Parathyroid adenoma (tissue), 2 donors: ENCODE results near the gene SHROOM3.

Source experiments
- H2AFZ ChIP-seq: fragments of 300-600 bp; sonication (generic); one replicate; pipeline ENCODE4 v1.7.0; 2017; ENCODE audit warnings: antibody characterized with exemption, mild to moderate bottlenecking
- H3K27ac ChIP-seq: fragments of 300-600 bp; sonication (generic); one replicate; pipeline ENCODE4 v1.7.0; 2017
- H3K27me3 ChIP-seq: fragments of 300-600 bp; sonication (generic); one replicate; pipeline ENCODE4 v1.7.0; 2017; ENCODE audit warnings: low read length; ENCODE audit not compliant: control insufficient read depth, insufficient read depth
- H3K36me3 ChIP-seq: fragments of 300-600 bp; sonication (generic); one replicate; pipeline ENCODE4 v1.7.0; 2017; ENCODE audit warnings: low read length; ENCODE audit not compliant: control insufficient read depth, insufficient read depth
- H3K4me1 ChIP-seq: fragments of 300-600 bp; sonication (generic); one replicate; pipeline ENCODE4 v1.7.0; 2017; ENCODE audit warnings: control low read depth
- H3K4me2 ChIP-seq: fragments of 300-600 bp; sonication (generic); one replicate; pipeline ENCODE4 v1.7.0; 2017; ENCODE audit warnings: low read length
- H3K4me3 ChIP-seq: fragments of 300-600 bp; sonication (generic); one replicate; pipeline ENCODE4 v1.7.0; 2017; ENCODE audit warnings: low read depth, low read length
- H3K79me2 ChIP-seq: fragments of 300-600 bp; sonication (generic); one replicate; pipeline ENCODE4 v1.7.0; 2017; ENCODE audit warnings: control low read depth
- H3K9ac ChIP-seq: fragments of 300-600 bp; sonication (generic); one replicate; pipeline ENCODE4 v1.7.0; 2017; ENCODE audit warnings: mild to moderate bottlenecking
- H3K9me3 ChIP-seq: fragments of 300-600 bp; sonication (generic); one replicate; pipeline ENCODE4 v1.7.0; 2017; ENCODE audit warnings: low read length; ENCODE audit not compliant: control insufficient read depth
- CTCF ChIP-seq: fragments of 300-600 bp; sonication (generic); IDR thresholded peaks from one replicate; pipeline ENCODE4 v1.7.0; 2017; ENCODE audit warnings: antibody characterized with exemption, mild to moderate bottlenecking
- donor health status: primary hyperparathyroidism.

The SHROOM3 gene

GRCh38 chr4:76663824-76664223 is 228.8 kb downstream of the SHROOM3 start:
- Histone ChIP-seq H3K27ac (no peak overlapping the region), H3K9ac (no peak overlapping the region)
- no peak for TF ChIP-seq CTCF

GRCh38 chr4:76665153-76665552 is 230.1 kb downstream of the SHROOM3 start:
- no peak overlapping the region for H3K4me3 ChIP-seq
- H3K4me2 ChIP-seq = no peak overlapping the region
- no peaks in the 10 kb centered on the region for H3K36me3 ChIP-seq
- no peaks in the 10 kb centered on the region for H3K27me3 ChIP-seq
- H3K9ac ChIP-seq = no peak overlapping the region
- no peak overlapping the region for H3K27ac ChIP-seq
- no peaks in the 10 kb centered on the region for H3K4me1 ChIP-seq
- no peak for TF ChIP-seq CTCF
- H3K9me3 ChIP-seq = no peaks in the 10 kb centered on the region
- no peaks in the 10 kb centered on the region for H3K79me2 ChIP-seq
- no peak overlapping the region for H2AFZ ChIP-seq

More at GRCh38 chr4:76663824-76664223, 228.8 kb downstream of the SHROOM3 start:
- Histone ChIP-seq H3K4me1 (no peaks in the 10 kb centered on the region), H3K27me3 (no peaks in the 10 kb centered on the region), H3K4me2 (no peak overlapping the region), H3K9me3 (no peaks in the 10 kb centered on the region), H2AFZ (no peak overlapping the region), H3K36me3 (no peaks in the 10 kb centered on the region), H3K79me2 (no peaks in the 10 kb centered on the region), H3K4me3 (no peak overlapping the region)

GRCh38 chr4:76665721-76666120 is 230.7 kb downstream of the SHROOM3 start:
- Histone ChIP-seq H3K36me3 (no peaks in the 10 kb centered on the region), H3K79me2 (no peaks in the 10 kb centered on the region), H3K27ac (no peak overlapping the region), H3K4me1 (no peaks in the 10 kb centered on the region), H3K4me3 (no peak overlapping the region), H3K9ac (no peak overlapping the region), H3K9me3 (no peaks in the 10 kb centered on the region), H3K27me3 (no peaks in the 10 kb centered on the region), H3K4me2 (no peak overlapping the region), H2AFZ (no peak overlapping the region)
- no peak for TF ChIP-seq CTCF

GRCh38 chr4:76666944-76667532 is 232.0 kb downstream of the SHROOM3 start:
- no peaks in the 10 kb centered on the region for H3K79me2 ChIP-seq
- no peak overlapping the region for H3K4me2 ChIP-seq
- no peak overlapping the region for H2AFZ ChIP-seq
- H3K27ac ChIP-seq = no peak overlapping the region
- no peaks in the 10 kb centered on the region for H3K27me3 ChIP-seq
- TF ChIP-seq CTCF = no peak
- no peaks in the 10 kb centered on the region for H3K9me3 ChIP-seq
- no peaks in the 10 kb centered on the region for H3K36me3 ChIP-seq
- no peaks in the 10 kb centered on the region for H3K4me1 ChIP-seq
- H3K4me3 ChIP-seq = no peak overlapping the region
- no peak overlapping the region for H3K9ac ChIP-seq

GRCh38 chr4:76670631-76671030 is 235.6 kb downstream of the SHROOM3 start:
- no peak overlapping the region for H3K27ac ChIP-seq
- H3K4me2 ChIP-seq = no peak overlapping the region
- H3K79me2 ChIP-seq = no peaks in the 10 kb centered on the region
- TF ChIP-seq CTCF = no peak
- H2AFZ ChIP-seq = no peak overlapping the region
- H3K4me1 ChIP-seq = no peaks in the 10 kb centered on the region
- no peaks in the 10 kb centered on the region for H3K9me3 ChIP-seq
- no peaks in the 10 kb centered on the region for H3K36me3 ChIP-seq
- H3K4me3 ChIP-seq = no peak overlapping the region
- H3K27me3 ChIP-seq = no peaks in the 10 kb centered on the region
- H3K9ac ChIP-seq = no peak overlapping the region
